Adipocyte (in vitro differentiated cells): ENCODE data around the gene SLC39A9.

Source experiments
- DNase-seq: peaks from one replicate; pipeline ENCODE4 v3.0.0-alpha.2; 2015; ENCODE audit warnings: low read depth
- H3K27me3 ChIP-seq: replicated peaks from 2 replicates; pipeline ENCODE4 v1.7.0; 2013; ENCODE audit warnings: mild to moderate bottlenecking, low read length, moderate library complexity; ENCODE audit not compliant: control insufficient read depth, insufficient read depth
- H3K36me3 ChIP-seq: 2 replicates; pipeline ENCODE4 v1.7.0; 2013; ENCODE audit warnings: low read length, mild to moderate bottlenecking, moderate library complexity; ENCODE audit not compliant: control insufficient read depth, insufficient read depth, severe bottlenecking
- H3K4me1 ChIP-seq: 2 replicates; pipeline ENCODE4 v1.7.0; 2013; ENCODE audit warnings: mild to moderate bottlenecking, low read length, moderate library complexity; ENCODE audit not compliant: control insufficient read depth, insufficient read depth
- H3K4me3 ChIP-seq: 2 replicates; pipeline ENCODE4 v1.7.0; 2013; ENCODE audit warnings: mild to moderate bottlenecking, low read length, moderate library complexity
- H3K9ac ChIP-seq: 2 replicates; pipeline ENCODE4 v1.7.0; 2013; ENCODE audit warnings: mild to moderate bottlenecking, low read length, moderate library complexity
- H3K9me3 ChIP-seq: 2 replicates; pipeline ENCODE4 v1.7.0; 2013; ENCODE audit warnings: mild to moderate bottlenecking, low read length, moderate library complexity; ENCODE audit not compliant: control insufficient read depth

The SLC39A9 gene

GRCh38 chr14:69427596-69427995, 29.1 kb downstream of the SLC39A9 start:
- no peak for DNase-seq
- Histone ChIP-seq H3K4me1 (peaks cover 31% of the 10 kb centered on the region), H3K36me3 (peaks cover 26% of the 10 kb centered on the region), H3K27me3 (no peaks in the 10 kb centered on the region), H3K4me3 (no peak overlapping the region), H3K9ac (no peak overlapping the region), H3K9me3 (no peaks in the 10 kb centered on the region)

DNA sequence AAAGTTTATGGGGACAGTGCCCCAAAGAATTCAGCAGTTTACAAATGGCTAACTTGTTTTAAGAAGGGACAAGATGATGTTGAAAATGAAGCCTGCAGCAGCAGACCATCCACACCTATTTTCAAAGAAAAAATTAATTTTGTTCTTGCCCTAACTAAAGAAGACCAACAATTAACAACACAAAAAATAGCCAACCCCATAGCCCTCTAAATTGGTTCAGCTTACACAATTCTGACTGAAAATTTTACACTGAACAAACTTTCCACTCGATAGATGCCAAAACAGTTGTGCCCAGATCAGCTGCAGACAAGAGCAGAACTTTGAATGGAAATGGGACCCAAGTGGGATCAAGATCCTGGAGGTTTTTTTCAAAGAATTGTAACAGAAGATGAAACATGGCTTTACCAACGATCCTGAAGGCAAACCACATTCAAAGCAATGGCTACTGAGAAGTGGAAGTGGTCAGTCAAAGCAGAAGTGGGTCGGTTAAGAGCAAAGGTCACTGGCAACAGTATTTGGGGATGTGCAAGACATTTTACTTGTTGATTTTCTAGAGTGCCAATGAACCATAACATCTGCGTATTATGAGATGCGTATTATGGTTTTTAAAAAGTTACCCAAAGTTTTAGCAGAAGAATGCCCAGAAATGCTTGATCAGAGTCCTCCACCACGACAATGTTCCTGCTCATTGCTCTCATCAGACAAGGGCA, 30.0 kb downstream of the SLC39A9 start:
- H3K9me3 ChIP-seq = no peaks in the 10 kb centered on the region
- H3K4me1 ChIP-seq = peaks cover 23% of the 10 kb centered on the region
- H3K27me3 ChIP-seq = no peaks in the 10 kb centered on the region
- H3K4me3 ChIP-seq = no peak overlapping the region
- no peak for DNase-seq
- H3K9ac ChIP-seq = no peak overlapping the region
- H3K36me3 ChIP-seq = peaks cover 26% of the 10 kb centered on the region

GRCh38 chr14:69429643-69430042, 31.2 kb downstream of the SLC39A9 start:
- Histone ChIP-seq H3K9ac (no peak overlapping the region), H3K4me3 (no peak overlapping the region), H3K9me3 (no peaks in the 10 kb centered on the region), H3K36me3 (peaks cover 26% of the 10 kb centered on the region), H3K27me3 (no peaks in the 10 kb centered on the region), H3K4me1 (peaks cover 13% of the 10 kb centered on the region)
- no peak for DNase-seq

- H3K9me3 ChIP-seq = no peaks in the 10 kb centered on the region
- H3K4me1 ChIP-seq = peaks cover 5% of the 10 kb centered on the region
- DNase-seq = no peak
- peaks cover 24% of the 10 kb centered on the region for H3K36me3 ChIP-seq
- H3K4me3 ChIP-seq = no peak overlapping the region
- H3K27me3 ChIP-seq = no peaks in the 10 kb centered on the region
- H3K9ac ChIP-seq = no peak overlapping the region
Observed at GRCh38 chr14:69430306-69430939, 31.9 kb downstream of the SLC39A9 start.

- H3K27me3 ChIP-seq = no peaks in the 10 kb centered on the region
- H3K36me3 ChIP-seq = peaks cover 10% of the 10 kb centered on the region
- no peak overlapping the region for H3K4me3 ChIP-seq
- DNase-seq = no peak
- H3K9ac ChIP-seq = no peak overlapping the region
- no peaks in the 10 kb centered on the region for H3K4me1 ChIP-seq
- no peaks in the 10 kb centered on the region for H3K9me3 ChIP-seq
Observed at GRCh38 chr14:69432364-69432763, 33.9 kb downstream of the SLC39A9 start.

GRCh38 chr14:69439521-69440270, 41.2 kb downstream of the SLC39A9 start:
- Histone ChIP-seq H3K9ac (no peak overlapping the region), H3K36me3 (peaks cover 15% of the 10 kb centered on the region), H3K27me3 (no peaks in the 10 kb centered on the region), H3K4me3 (no peak overlapping the region), H3K4me1 (peaks cover 8% of the 10 kb centered on the region), H3K9me3 (no peaks in the 10 kb centered on the region)
- DNase-seq = no peak

GRCh38 chr14:69441948-69442347, 43.5 kb downstream of the SLC39A9 start:
- Histone ChIP-seq H3K4me1 (peaks cover 8% of the 10 kb centered on the region), H3K9me3 (no peaks in the 10 kb centered on the region), H3K9ac (no peak overlapping the region), H3K27me3 (no peaks in the 10 kb centered on the region), H3K4me3 (peak overlapping the region; percentile 27), H3K36me3 (peaks cover 17% of the 10 kb centered on the region)
- peak; percentile 48 for DNase-seq

- Histone ChIP-seq H3K4me1 (peaks cover 8% of the 10 kb centered on the region), H3K27me3 (no peaks in the 10 kb centered on the region), H3K4me3 (no peak overlapping the region), H3K9me3 (no peaks in the 10 kb centered on the region), H3K36me3 (peaks cover 17% of the 10 kb centered on the region), H3K9ac (no peak overlapping the region)
- DNase-seq = no peak
Observed at GRCh38 chr14:69443296-69443805, 44.9 kb downstream of the SLC39A9 start.

GRCh38 chr14:69449216-69449615, 50.7 kb downstream of the SLC39A9 start:
- H3K4me1 ChIP-seq = no peaks in the 10 kb centered on the region
- no peak for DNase-seq
- no peak overlapping the region for H3K4me3 ChIP-seq
- peaks cover 15% of the 10 kb centered on the region for H3K36me3 ChIP-seq
- H3K27me3 ChIP-seq = no peaks in the 10 kb centered on the region
- H3K9me3 ChIP-seq = no peaks in the 10 kb centered on the region
- no peak overlapping the region for H3K9ac ChIP-seq

DNA sequence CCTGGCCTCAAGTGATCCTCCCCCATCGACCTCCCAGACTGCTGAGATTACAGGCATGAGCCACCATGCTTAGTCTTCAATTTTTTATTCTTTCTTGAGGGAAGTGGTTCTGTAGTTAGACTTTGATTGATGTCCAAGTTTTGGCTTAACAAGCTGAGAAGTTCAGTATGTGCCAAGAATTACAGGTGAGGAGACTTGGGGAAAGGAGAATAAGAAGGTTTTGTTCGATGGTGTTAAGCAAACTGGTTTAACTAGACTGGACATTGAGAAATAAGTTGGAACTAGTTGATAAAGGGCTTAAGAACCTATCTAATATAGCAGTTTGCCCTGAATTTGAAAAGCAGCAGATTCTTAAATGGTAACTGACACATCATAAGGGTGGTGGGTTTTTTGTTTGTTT, 53.4 kb downstream of the SLC39A9 start:
- H3K9ac ChIP-seq = no peak overlapping the region
- H3K4me1 ChIP-seq = no peaks in the 10 kb centered on the region
- H3K36me3 ChIP-seq = peaks cover 32% of the 10 kb centered on the region
- H3K4me3 ChIP-seq = no peak overlapping the region
- no peak for DNase-seq
- no peaks in the 10 kb centered on the region for H3K27me3 ChIP-seq
- no peaks in the 10 kb centered on the region for H3K9me3 ChIP-seq

DNA sequence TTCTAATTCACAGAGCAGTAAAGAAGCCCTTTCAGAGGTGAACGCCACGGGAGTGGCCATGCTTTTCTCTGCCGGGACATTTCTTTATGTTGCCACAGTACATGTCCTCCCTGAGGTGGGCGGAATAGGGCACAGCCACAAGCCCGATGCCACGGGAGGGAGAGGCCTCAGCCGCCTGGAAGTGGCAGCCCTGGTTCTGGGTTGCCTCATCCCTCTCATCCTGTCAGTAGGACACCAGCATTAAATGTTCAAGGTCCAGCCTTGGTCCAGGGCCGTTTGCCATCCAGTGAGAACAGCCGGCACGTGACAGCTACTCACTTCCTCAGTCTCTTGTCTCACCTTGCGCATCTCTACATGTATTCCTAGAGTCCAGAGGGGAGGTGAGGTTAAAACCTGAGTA, 59.9 kb downstream of the SLC39A9 start:
- peaks cover 68% of the 10 kb centered on the region for H3K36me3 ChIP-seq

More for the DNA sequence above, 59.9 kb downstream of the SLC39A9 start:
- H3K4me3 ChIP-seq = no peak overlapping the region
- no peaks in the 10 kb centered on the region for H3K9me3 ChIP-seq
- no peaks in the 10 kb centered on the region for H3K27me3 ChIP-seq
- no peak for DNase-seq
- no peaks in the 10 kb centered on the region for H3K4me1 ChIP-seq
- no peak overlapping the region for H3K9ac ChIP-seq
